ENCODE data around the gene HIRA. TPM values are rescaled to one million over a fixed set of nuclear protein-coding genes. Genes with fewer than 3 reads are reported as not detected.

The HIRA gene
- total RNA-seq, 1 experiment from 2014 or later, result 23.8 TPM

- Histone ChIP-seq H3K4me3 (ENCODE audit: low read depth in 2 of 2, low read length in 2 of 2) (no peak overlapping the region), H3K27ac (ENCODE audit: low read length) (no peak overlapping the region), H3K27me3 (ENCODE audit: control insufficient read depth, insufficient read depth, low read length) (no peaks in the 10 kb centered on the region), H3K4me1 (ENCODE audit: control insufficient read depth, insufficient read depth, low read length) (no peaks in the 10 kb centered on the region), H3K36me3 (ENCODE audit: control insufficient read depth, insufficient read depth, low read length) (no peaks in the 10 kb centered on the region; the same call in 1 of the 2 replicates), H3K9me3 (ENCODE audit: control insufficient read depth, insufficient read depth, low read depth, low read length) (no peaks in the 10 kb centered on the region)
- ChIA-PET POLR2A (no interaction called here), CTCF (no interaction called here)
- no TSS peak for BruUV-seq (replicated peaks)
- TF ChIP-seq POLR2AphosphoS5 (IDR thresholded peaks at IDR 0.05; ENCODE audit: low read depth, low read length) (no peak), SIN3A (IDR thresholded peaks at IDR 0.05; ENCODE audit: borderline replicate concordance, insufficient read depth, low read depth, low read length) (no peak), TCF7L2 (IDR thresholded peaks at IDR 0.05; ENCODE audit: low read depth, low read length) (no peak), REST (IDR thresholded peaks at IDR 0.05; ENCODE audit: insufficient read depth in 1 of 2, low read depth in 2 of 2, low read length in 1 of 2) (no peak)
- TF ChIP-seq, protein P1, sequence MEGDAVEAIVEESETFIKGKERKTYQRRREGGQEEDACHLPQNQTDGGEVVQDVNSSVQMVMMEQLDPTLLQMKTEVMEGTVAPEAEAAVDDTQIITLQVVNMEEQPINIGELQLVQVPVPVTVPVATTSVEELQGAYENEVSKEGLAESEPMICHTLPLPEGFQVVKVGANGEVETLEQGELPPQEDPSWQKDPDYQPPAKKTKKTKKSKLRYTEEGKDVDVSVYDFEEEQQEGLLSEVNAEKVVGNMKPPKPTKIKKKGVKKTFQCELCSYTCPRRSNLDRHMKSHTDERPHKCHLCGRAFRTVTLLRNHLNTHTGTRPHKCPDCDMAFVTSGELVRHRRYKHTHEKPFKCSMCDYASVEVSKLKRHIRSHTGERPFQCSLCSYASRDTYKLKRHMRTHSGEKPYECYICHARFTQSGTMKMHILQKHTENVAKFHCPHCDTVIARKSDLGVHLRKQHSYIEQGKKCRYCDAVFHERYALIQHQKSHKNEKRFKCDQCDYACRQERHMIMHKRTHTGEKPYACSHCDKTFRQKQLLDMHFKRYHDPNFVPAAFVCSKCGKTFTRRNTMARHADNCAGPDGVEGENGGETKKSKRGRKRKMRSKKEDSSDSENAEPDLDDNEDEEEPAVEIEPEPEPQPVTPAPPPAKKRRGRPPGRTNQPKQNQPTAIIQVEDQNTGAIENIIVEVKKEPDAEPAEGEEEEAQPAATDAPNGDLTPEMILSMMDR (IDR thresholded peaks at IDR 0.05), result no peak
- ATAC-seq (no peak), DNase-seq (ENCODE audit: low read depth, low spot score) (no peak)
- in situ Hi-C loops (cut with HindIII; ENCODE audit: low pct_unique_long_range_greater_than_20kb, low sequenced_read_pairs), result no loop called here
- intact Hi-C loops (cut with micrococcal nuclease; ENCODE audit: unreplicated experiment), result no loop called here
These were observed 72.6 kb downstream of the HIRA start for GRCh38 chr22:19358703-19359553.

- no peak for ATAC-seq
- H3K4me3 ChIP-seq (ENCODE audit: low read depth in 2 of 2, low read length in 2 of 2), result no peak overlapping the region
- no peak overlapping the region for H3K27ac ChIP-seq (ENCODE audit: low read length)
- BruUV-seq (replicated peaks), result no TSS peak
- CTCF ChIA-PET, result no interaction called here
- H3K36me3 ChIP-seq (ENCODE audit: control insufficient read depth, insufficient read depth, low read length), result no peaks in the 10 kb centered on the region; the same call in 1 of the 2 replicates
- in situ Hi-C loops (cut with HindIII; ENCODE audit: low pct_unique_long_range_greater_than_20kb, low sequenced_read_pairs), result no loop called here
- H3K4me1 ChIP-seq (ENCODE audit: control insufficient read depth, insufficient read depth, low read length), result no peaks in the 10 kb centered on the region
- no peaks in the 10 kb centered on the region for H3K27me3 ChIP-seq (ENCODE audit: control insufficient read depth, insufficient read depth, low read length)
- no peaks in the 10 kb centered on the region for H3K9me3 ChIP-seq (ENCODE audit: control insufficient read depth, insufficient read depth, low read depth, low read length)
- TF ChIP-seq TCF7L2 (IDR thresholded peaks at IDR 0.05; ENCODE audit: low read depth, low read length) (no peak), SIN3A (IDR thresholded peaks at IDR 0.05; ENCODE audit: borderline replicate concordance, insufficient read depth, low read depth, low read length) (no peak), POLR2AphosphoS5 (IDR thresholded peaks at IDR 0.05; ENCODE audit: low read depth, low read length) (no peak), REST (IDR thresholded peaks at IDR 0.05; ENCODE audit: insufficient read depth in 1 of 2, low read depth in 2 of 2, low read length in 1 of 2) (no peak)
- TF ChIP-seq, protein P1 (IDR thresholded peaks at IDR 0.05), result no peak
- DNase-seq (ENCODE audit: low read depth, low spot score), result no peak
- POLR2A ChIA-PET, result no interaction called here
- intact Hi-C loops (cut with micrococcal nuclease; ENCODE audit: unreplicated experiment), result no loop called here
These were observed 73.3 kb downstream of the HIRA start for GRCh38 chr22:19358195-19358594.
